NT2/D1 (cell line): ENCODE measurements around the gene ADSS2.

ENCODE experiments used
- YY1 ChIP-seq: IDR thresholded peaks from 2 replicates; pipeline ENCODE4 v1.6.1; 2011; ENCODE audit not compliant: insufficient read length, insufficient read depth
- ZNF274 ChIP-seq: IDR thresholded peaks from 2 replicates; pipeline ENCODE4 v1.6.1; 2011; ENCODE audit warnings: mild to moderate bottlenecking, low read depth, low read length

GRCh38 chr1:244387415-244387814 lies 64.3 kb downstream of the ADSS2 start:
- TF ChIP-seq YY1 (no peak), ZNF274 (no peak)
